Smooth muscle cell (in vitro differentiated cells): ENCODE results near the gene TPMT. TPM values are rescaled to one million over a fixed set of nuclear protein-coding genes. Genes with fewer than 3 reads are reported as not detected.
A peak's percentile ranks its signal among the peaks of the same experiment; 100 is the strongest.

Experiments used
- DNase-seq: peaks from one replicate; lab custom pipeline; 2025; ENCODE audit not compliant: unreplicated experiment; lab: John Stamatoyannopoulos, UW
- H2AFZ ChIP-seq: fragments of 200-600 bp; sonication (generic); 2 replicates; pipeline ENCODE4 v1.6.0; 2016; ENCODE audit warnings: antibody characterized with exemption, low read depth, mild to moderate bottlenecking
- H3F3A ChIP-seq: fragments of 200-600 bp; sonication (generic); 2 replicates; pipeline ENCODE4 v1.6.0; 2017; ENCODE audit warnings: antibody characterized with exemption, low read depth
- H3K27ac ChIP-seq: fragments of 200-600 bp; sonication (generic); 2 replicates; pipeline ENCODE4 v1.5.1; 2016; ENCODE audit warnings: low read depth, mild to moderate bottlenecking
- H3K27me3 ChIP-seq: fragments of 200-600 bp; sonication (generic); 2 replicates; pipeline ENCODE4 v1.6.1; 2016; ENCODE audit warnings: low read depth, mild to moderate bottlenecking
- H3K36me3 ChIP-seq: fragments of 200-600 bp; sonication (generic); 2 replicates; pipeline ENCODE4 v1.5.1; 2016; ENCODE audit warnings: low read depth
- H3K4me1 ChIP-seq: fragments of 200-600 bp; sonication (generic); 2 replicates; pipeline ENCODE4 v1.5.1; 2016; ENCODE audit warnings: low read depth
- H3K4me2 ChIP-seq: fragments of 200-600 bp; sonication (generic); 2 replicates; pipeline ENCODE4 v1.6.0; 2016; ENCODE audit warnings: mild to moderate bottlenecking
- H3K4me3 ChIP-seq: fragments of 200-600 bp; sonication (generic); 2 replicates; pipeline ENCODE4 v1.5.1; 2016; ENCODE audit warnings: mild to moderate bottlenecking
- H3K79me2 ChIP-seq: fragments of 200-600 bp; sonication (generic); 2 replicates; pipeline ENCODE4 v1.6.0; 2016; ENCODE audit warnings: low read depth, mild to moderate bottlenecking
- H3K9ac ChIP-seq: fragments of 200-600 bp; sonication (generic); 2 replicates; pipeline ENCODE4 v1.6.0; 2016; ENCODE audit warnings: low read depth
- H3K9me3 ChIP-seq: fragments of 200-600 bp; sonication (generic); replicated peaks from 2 replicates; pipeline ENCODE4 v1.5.1; 2016; ENCODE audit warnings: low read depth
- H4K20me1 ChIP-seq: fragments of 200-600 bp; sonication (generic); 2 replicates; pipeline ENCODE4 v1.6.0; 2016; ENCODE audit warnings: low read depth
- CTCF ChIP-seq: fragments of 200-600 bp; sonication (generic); IDR thresholded peaks from 2 replicates; pipeline ENCODE4 v1.5.1; 2017; ENCODE audit warnings: borderline replicate concordance, mild to moderate bottlenecking, antibody characterized with exemption; ENCODE audit not compliant: insufficient read depth, poor library complexity, severe bottlenecking
- WGBS: methylation state at CpG from one replicate; pipeline ENCODE4 v1.1.7; 2016; ENCODE audit warnings: low lambda C conversion rate; 5-methylcytosine and 5-hydroxymethylcytosine counted together
- polyA plus RNA-seq: library from polyadenylated mRNA; unstranded; fragments of >200 nt; fragmentation: Nextera tagmentation; extraction: Ambion mirVana; gene quantifications from 2 replicates; pipeline ENCODE4 v1.2.1, GENCODE V29; 2016
- total RNA-seq: library from RNA; depleted of rRNA; stranded (reverse); fragments of >200 nt; gene quantifications from 2 replicates; pipeline ENCODE4 v1.2.3, GENCODE V29; 2014

TPMT gene
- total and polyA plus RNA-seq, 2 experiments from 2014 or later = 4.9 to 9.6 TPM

- H3K27ac ChIP-seq = peak overlapping the region; percentile 72
- no peaks in the 10 kb centered on the region for H4K20me1 ChIP-seq
- H3K36me3 ChIP-seq = no peaks in the 10 kb centered on the region
- no peaks in the 10 kb centered on the region for H3K27me3 ChIP-seq
- H3K79me2 ChIP-seq = no peaks in the 10 kb centered on the region
- no peaks in the 10 kb centered on the region for H3K9me3 ChIP-seq
- TF ChIP-seq CTCF = no peak
- no peaks in the 10 kb centered on the region for H3F3A ChIP-seq
- WGBS = 93% methylated on average over 2 of the region's 2 CpGs
- H3K9ac ChIP-seq = peak overlapping the region; percentile 21
- H2AFZ ChIP-seq = no peak overlapping the region
- no peaks in the 10 kb centered on the region for H3K4me1 ChIP-seq
- H3K4me3 ChIP-seq = no peak overlapping the region
- DNase-seq = no peak
- no peak overlapping the region for H3K4me2 ChIP-seq
Observed at GRCh38 chr6:18147616-18148015, 7.3 kb downstream of the TPMT start.

DNA sequence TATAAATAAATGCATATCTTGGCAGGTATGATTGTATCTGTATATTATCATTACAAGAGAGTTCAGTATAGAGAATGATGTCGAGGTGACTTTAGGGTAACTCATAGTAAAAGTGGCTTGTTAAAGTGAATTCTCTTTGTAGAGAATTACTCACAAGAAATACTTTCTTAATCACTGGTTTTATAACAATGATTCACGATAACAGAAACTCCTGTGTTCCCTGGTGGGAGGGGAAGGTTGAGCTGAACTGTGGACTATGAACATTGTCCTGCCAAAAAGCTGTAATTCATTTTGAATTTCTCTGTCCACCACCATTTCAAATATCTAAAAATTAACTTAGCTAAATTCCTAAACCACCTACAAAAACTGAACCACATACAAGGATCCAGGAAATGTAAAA, 7.7 kb downstream of the TPMT start:
- H3K4me3 ChIP-seq = no peak overlapping the region
- 86% methylated on average over 2 of the region's 2 CpGs for WGBS
- no peaks in the 10 kb centered on the region for H3K27me3 ChIP-seq
- H3F3A ChIP-seq = no peaks in the 10 kb centered on the region
- no peaks in the 10 kb centered on the region for H3K9me3 ChIP-seq
- H3K27ac ChIP-seq = peak overlapping the region; percentile 72
- no peak for DNase-seq
- H3K4me1 ChIP-seq = no peaks in the 10 kb centered on the region
- H4K20me1 ChIP-seq = no peaks in the 10 kb centered on the region
- no peaks in the 10 kb centered on the region for H3K79me2 ChIP-seq
- H3K9ac ChIP-seq = no peak overlapping the region
- H3K36me3 ChIP-seq = no peaks in the 10 kb centered on the region
- no peak overlapping the region for H2AFZ ChIP-seq
- no peak overlapping the region for H3K4me2 ChIP-seq
- TF ChIP-seq CTCF = no peak

GRCh38 chr6:18142591-18142861, 12.4 kb downstream of the TPMT start:
- Histone ChIP-seq H3K79me2 (no peaks in the 10 kb centered on the region), H3F3A (no peaks in the 10 kb centered on the region), H3K27me3 (no peaks in the 10 kb centered on the region), H3K27ac (no peak overlapping the region), H4K20me1 (no peaks in the 10 kb centered on the region), H3K4me1 (no peaks in the 10 kb centered on the region), H3K9ac (no peak overlapping the region), H3K9me3 (no peaks in the 10 kb centered on the region), H3K36me3 (no peaks in the 10 kb centered on the region), H3K4me2 (no peak overlapping the region), H3K4me3 (no peak overlapping the region), H2AFZ (no peak overlapping the region)
- no peak for TF ChIP-seq CTCF
- DNase-seq = no peak
- 95% methylated on average over 3 of the region's 3 CpGs for WGBS

- 93% methylated on average over 13 of the region's 13 CpGs for WGBS
- H3K4me2 ChIP-seq = no peak overlapping the region
Observed at GRCh38 chr6:18141805-18142590, 12.9 kb downstream of the TPMT start.

More at GRCh38 chr6:18141805-18142590, 12.9 kb downstream of the TPMT start:
- Histone ChIP-seq H3K36me3 (no peaks in the 10 kb centered on the region), H4K20me1 (no peaks in the 10 kb centered on the region), H3K9me3 (no peaks in the 10 kb centered on the region), H3K9ac (no peak overlapping the region), H2AFZ (no peak overlapping the region), H3K79me2 (no peaks in the 10 kb centered on the region), H3K27me3 (no peaks in the 10 kb centered on the region), H3K4me1 (no peaks in the 10 kb centered on the region), H3K4me3 (no peak overlapping the region), H3F3A (no peaks in the 10 kb centered on the region), H3K27ac (no peak overlapping the region)
- no peak for TF ChIP-seq CTCF
- DNase-seq = no peak
